Measurements from ENCODE around the gene ADAMTS6.

ADAMTS6 gene

DNA sequence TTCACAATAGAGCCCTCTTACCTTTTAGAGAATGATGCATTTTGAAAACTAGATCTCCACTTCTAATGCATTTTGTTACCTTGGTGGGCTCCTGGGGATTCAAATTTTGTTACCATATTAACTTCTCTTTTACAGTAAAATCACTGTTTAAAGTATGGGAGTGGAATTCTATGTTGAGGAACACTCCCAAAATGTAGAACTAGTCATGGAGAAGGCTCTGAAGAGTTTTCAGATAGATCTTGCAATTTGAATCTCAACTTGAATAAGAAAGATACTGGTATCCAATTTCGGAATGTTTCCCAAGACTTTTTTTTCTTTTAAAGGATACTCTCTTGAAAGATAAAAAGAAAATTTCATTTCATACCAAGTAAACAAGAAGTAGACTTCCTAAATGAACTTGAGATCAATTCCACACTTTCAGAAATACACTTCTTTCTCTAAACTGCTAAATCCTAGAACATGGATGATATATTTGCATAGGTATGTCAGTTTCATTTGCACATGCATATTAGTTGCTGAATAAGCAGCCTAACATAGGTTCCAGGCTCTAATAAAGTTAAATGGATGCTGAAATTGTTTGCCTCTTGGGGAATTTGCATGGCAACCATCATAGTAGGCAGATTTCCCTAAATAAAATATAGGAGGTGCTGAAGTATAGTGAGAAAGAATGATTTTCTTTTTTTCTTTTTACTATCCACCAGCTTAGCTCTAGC lies 205.4 kb downstream of the ADAMTS6 start:
- H3K9ac ChIP-seq (ENCODE audit: low read length): no peak overlapping the region
- no peaks in the 10 kb centered on the region for H3K4me1 ChIP-seq (ENCODE audit: insufficient read depth, low read length)
- no peak overlapping the region for H3K4me3 ChIP-seq (ENCODE audit: low read depth in 1 of 2, low read length in 2 of 2)
- no peak overlapping the region for H3K27ac ChIP-seq (ENCODE audit: low read depth, low read length)
- H3K27me3 ChIP-seq (ENCODE audit: control insufficient read depth in 1 of 2, insufficient read depth in 2 of 2, low read length in 2 of 2): no peaks in the 10 kb centered on the region
- H3K9me3 ChIP-seq (ENCODE audit: low read length): no peaks in the 10 kb centered on the region
- no peaks in the 10 kb centered on the region for H3K36me3 ChIP-seq (ENCODE audit: insufficient read depth, low read length)

DNA sequence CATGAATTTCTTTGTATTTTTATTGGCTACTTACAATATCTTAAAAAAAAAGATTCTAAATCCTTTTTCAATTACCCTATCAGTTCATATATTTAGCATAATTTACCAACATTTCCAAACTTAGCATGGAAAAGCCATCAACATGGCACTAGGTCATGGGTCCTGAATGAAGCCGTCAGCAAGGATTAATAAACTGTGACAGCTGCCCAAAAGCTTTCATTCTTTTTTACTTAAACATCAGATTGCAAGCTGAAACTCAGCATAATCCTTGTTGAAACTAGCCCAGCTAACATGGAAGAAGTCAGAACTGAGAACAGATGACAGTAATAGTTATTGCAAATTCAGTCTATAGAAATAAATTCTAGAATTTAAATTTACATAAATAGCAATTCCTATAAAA lies 209.8 kb downstream of the ADAMTS6 start:
- no peak overlapping the region for H3K4me3 ChIP-seq (ENCODE audit: low read depth in 1 of 2, low read length in 2 of 2)
- H3K27ac ChIP-seq (ENCODE audit: low read depth, low read length): no peak overlapping the region
- no peaks in the 10 kb centered on the region for H3K9me3 ChIP-seq (ENCODE audit: low read length)
- H3K27me3 ChIP-seq (ENCODE audit: control insufficient read depth in 1 of 2, insufficient read depth in 2 of 2, low read length in 2 of 2): no peaks in the 10 kb centered on the region
- no peaks in the 10 kb centered on the region for H3K4me1 ChIP-seq (ENCODE audit: insufficient read depth, low read length)
- no peaks in the 10 kb centered on the region for H3K36me3 ChIP-seq (ENCODE audit: insufficient read depth, low read length)
- H3K9ac ChIP-seq (ENCODE audit: low read length): no peak overlapping the region

DNA sequence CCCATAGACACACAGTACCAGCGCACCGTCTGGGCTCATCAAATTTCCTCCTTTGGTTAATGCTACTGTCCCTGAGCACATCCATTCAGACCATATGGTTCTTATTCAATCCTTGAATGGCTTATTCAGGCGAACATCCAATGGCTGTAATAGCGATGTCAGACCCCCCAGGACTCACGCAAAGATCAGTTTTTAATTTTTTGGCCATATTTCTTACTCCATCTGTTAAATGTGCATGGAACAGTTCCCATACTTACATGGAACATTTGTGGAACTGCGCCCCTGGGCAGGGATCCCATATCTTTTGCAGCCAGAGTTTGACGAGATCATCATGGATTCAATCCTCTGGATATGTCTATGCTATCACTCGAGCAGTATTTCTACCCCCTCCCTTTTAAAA lies 213.2 kb downstream of the ADAMTS6 start:
- Histone ChIP-seq H3K27ac (ENCODE audit: low read depth, low read length) (no peak overlapping the region), H3K9ac (ENCODE audit: low read length) (no peak overlapping the region), H3K4me3 (ENCODE audit: low read depth in 1 of 2, low read length in 2 of 2) (no peak overlapping the region), H3K4me1 (ENCODE audit: insufficient read depth, low read length) (no peaks in the 10 kb centered on the region), H3K27me3 (ENCODE audit: control insufficient read depth in 1 of 2, insufficient read depth in 2 of 2, low read length in 2 of 2) (no peaks in the 10 kb centered on the region), H3K9me3 (ENCODE audit: low read length) (no peaks in the 10 kb centered on the region), H3K36me3 (ENCODE audit: insufficient read depth, low read length) (no peaks in the 10 kb centered on the region)

DNA sequence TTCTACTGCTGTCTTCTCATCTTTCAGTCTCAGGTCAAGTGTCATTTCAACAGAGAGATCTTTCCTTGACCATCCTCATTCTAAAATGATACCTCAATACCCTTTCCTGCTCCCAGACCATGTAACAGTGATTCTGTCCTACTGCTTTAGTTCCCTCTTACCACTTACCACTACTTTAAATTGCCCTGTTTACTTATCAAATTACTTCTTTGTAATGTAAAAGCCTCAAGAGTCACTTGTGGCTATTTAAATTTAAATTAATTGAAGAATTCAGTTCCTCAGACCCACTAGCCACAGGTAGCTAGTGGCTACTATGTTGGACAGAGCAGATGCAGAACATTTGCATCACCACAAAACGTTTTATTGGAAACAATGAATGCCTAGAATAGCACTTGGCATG lies 217.3 kb downstream of the ADAMTS6 start:
- no peak overlapping the region for H3K4me3 ChIP-seq (ENCODE audit: low read depth in 1 of 2, low read length in 2 of 2)
- H3K27me3 ChIP-seq (ENCODE audit: control insufficient read depth in 1 of 2, insufficient read depth in 2 of 2, low read length in 2 of 2): no peaks in the 10 kb centered on the region
- H3K4me1 ChIP-seq (ENCODE audit: insufficient read depth, low read length): peaks cover 13% of the 10 kb centered on the region
- H3K9me3 ChIP-seq (ENCODE audit: low read length): no peaks in the 10 kb centered on the region
- H3K9ac ChIP-seq (ENCODE audit: low read length): no peak overlapping the region
- H3K36me3 ChIP-seq (ENCODE audit: insufficient read depth, low read length): no peaks in the 10 kb centered on the region
- H3K27ac ChIP-seq (ENCODE audit: low read depth, low read length): no peak overlapping the region

DNA sequence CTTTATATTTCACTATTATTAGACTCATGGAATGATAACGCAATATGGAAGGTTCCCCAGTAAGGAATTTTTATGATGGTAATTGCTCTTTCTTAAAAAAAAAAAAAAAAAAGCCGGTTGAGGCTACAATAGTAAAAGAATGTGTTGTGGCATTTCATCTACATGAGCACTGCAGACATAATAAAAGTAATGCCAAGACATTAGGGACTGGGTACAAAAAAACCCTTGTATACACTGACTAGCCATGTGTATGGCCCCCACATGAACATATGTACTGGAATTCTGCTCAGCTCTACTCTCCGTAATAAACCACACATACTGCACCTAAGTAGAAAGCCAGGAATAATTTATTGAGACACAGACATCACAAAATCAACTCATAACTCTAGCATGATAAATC lies 218.4 kb downstream of the ADAMTS6 start:
- H3K27me3 ChIP-seq (ENCODE audit: control insufficient read depth in 1 of 2, insufficient read depth in 2 of 2, low read length in 2 of 2): no peaks in the 10 kb centered on the region
- no peaks in the 10 kb centered on the region for H3K9me3 ChIP-seq (ENCODE audit: low read length)
- peaks cover 13% of the 10 kb centered on the region for H3K4me1 ChIP-seq (ENCODE audit: insufficient read depth, low read length)
- H3K36me3 ChIP-seq (ENCODE audit: insufficient read depth, low read length): no peaks in the 10 kb centered on the region
- H3K4me3 ChIP-seq (ENCODE audit: low read depth in 1 of 2, low read length in 2 of 2): no peak overlapping the region
- H3K9ac ChIP-seq (ENCODE audit: low read length): no peak overlapping the region
- no peak overlapping the region for H3K27ac ChIP-seq (ENCODE audit: low read depth, low read length)

DNA sequence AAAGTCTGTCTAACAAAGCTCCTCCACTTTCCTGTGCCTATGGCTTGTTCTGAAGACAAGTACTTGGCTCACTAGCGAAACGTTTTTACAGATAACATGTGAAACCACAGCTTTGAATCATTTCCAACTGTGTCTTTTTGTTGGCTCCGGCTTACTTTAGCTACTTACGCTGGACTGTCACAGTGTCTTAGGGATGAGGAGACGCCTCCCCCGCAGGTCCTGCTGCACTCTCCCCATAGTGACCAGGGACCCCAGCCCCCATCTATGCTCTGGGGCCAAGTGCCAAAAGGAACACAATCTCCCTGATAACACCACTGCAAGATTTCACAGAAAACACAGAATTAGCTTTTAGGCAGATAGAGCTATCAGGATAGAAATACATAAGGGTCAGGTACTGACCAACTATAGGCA lies 219.1 kb downstream of the ADAMTS6 start:
- Histone ChIP-seq H3K9me3 (ENCODE audit: low read length) (no peaks in the 10 kb centered on the region), H3K4me1 (ENCODE audit: insufficient read depth, low read length) (peaks cover 13% of the 10 kb centered on the region), H3K9ac (ENCODE audit: low read length) (no peak overlapping the region), H3K27me3 (ENCODE audit: control insufficient read depth in 1 of 2, insufficient read depth in 2 of 2, low read length in 2 of 2) (no peaks in the 10 kb centered on the region), H3K27ac (ENCODE audit: low read depth, low read length) (no peak overlapping the region), H3K36me3 (ENCODE audit: insufficient read depth, low read length) (no peaks in the 10 kb centered on the region), H3K4me3 (ENCODE audit: low read depth in 1 of 2, low read length in 2 of 2) (no peak overlapping the region)

DNA sequence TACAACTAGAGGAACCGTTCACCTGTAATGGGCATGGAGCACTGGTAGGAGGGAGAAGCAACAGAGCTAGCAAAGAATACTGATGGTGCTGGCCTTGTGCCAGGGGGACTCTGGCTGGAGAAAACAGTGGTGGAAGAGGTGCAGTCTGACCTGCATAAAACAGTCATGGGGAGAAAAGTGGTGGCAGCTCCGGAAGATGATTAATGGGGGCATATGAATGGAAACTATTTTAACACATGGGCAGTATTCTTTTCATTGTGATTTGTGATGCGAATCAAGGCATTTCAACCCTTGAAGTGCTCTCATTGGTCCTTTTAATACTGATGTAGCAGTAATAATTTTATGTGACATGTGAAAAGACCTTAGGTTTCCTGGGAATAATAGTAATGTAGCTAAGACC lies 219.6 kb downstream of the ADAMTS6 start:
- Histone ChIP-seq H3K27ac (ENCODE audit: low read depth, low read length) (no peak overlapping the region), H3K4me3 (ENCODE audit: low read depth in 1 of 2, low read length in 2 of 2) (no peak overlapping the region)

DNA sequence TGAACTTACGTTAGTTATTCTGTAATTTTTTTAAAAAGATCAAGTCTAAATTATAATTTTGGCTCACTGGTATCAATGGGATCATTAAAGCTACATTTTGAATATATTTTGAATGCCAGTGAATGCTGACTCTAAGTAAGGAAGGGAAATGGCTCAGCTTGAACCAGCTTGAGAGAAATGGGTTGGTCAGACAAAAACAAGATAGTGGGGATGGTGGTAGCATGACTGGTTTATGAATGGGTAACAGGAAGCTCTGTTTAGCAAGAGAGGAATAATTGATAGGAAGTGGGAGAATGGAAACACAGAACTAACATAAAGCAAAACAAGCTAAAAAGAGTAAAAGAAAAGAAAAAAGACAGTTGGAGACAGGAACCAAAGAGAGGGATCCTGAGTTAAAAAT lies 220.2 kb downstream of the ADAMTS6 start:
- Histone ChIP-seq H3K36me3 (ENCODE audit: insufficient read depth, low read length) (no peaks in the 10 kb centered on the region), H3K4me3 (ENCODE audit: low read depth in 1 of 2, low read length in 2 of 2) (no peak overlapping the region), H3K27me3 (ENCODE audit: control insufficient read depth in 1 of 2, insufficient read depth in 2 of 2, low read length in 2 of 2) (no peaks in the 10 kb centered on the region)

More for the DNA sequence above, 219.6 kb downstream of the ADAMTS6 start:
- H3K9me3 ChIP-seq (ENCODE audit: low read length): no peaks in the 10 kb centered on the region
- H3K4me1 ChIP-seq (ENCODE audit: insufficient read depth, low read length): peaks cover 13% of the 10 kb centered on the region
- H3K9ac ChIP-seq (ENCODE audit: low read length): no peak overlapping the region
- H3K27me3 ChIP-seq (ENCODE audit: control insufficient read depth in 1 of 2, insufficient read depth in 2 of 2, low read length in 2 of 2): no peaks in the 10 kb centered on the region
- H3K36me3 ChIP-seq (ENCODE audit: insufficient read depth, low read length): no peaks in the 10 kb centered on the region

DNA sequence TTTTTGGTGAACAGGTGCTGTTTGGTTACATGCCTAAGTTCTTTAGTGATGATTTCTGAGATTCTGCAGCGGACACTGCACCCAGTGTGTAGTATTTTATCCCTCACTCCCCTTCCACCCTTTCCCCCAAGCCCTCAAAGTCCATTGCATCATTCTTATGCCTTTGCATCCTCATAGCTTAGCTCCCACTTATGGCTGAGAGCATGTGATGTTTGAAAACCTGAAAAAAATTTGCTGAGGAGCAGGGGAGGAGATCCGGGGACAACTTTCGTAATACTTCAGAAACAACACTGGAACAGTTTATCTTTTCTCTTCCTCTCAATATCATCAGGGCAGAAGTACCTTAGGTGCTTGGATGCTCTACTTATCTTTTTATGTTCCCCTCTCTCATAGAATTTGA lies 226.4 kb downstream of the ADAMTS6 start:
- no peak overlapping the region for H3K4me3 ChIP-seq (ENCODE audit: low read depth in 1 of 2, low read length in 2 of 2)
- H3K36me3 ChIP-seq (ENCODE audit: insufficient read depth, low read length): no peaks in the 10 kb centered on the region
- no peaks in the 10 kb centered on the region for H3K9me3 ChIP-seq (ENCODE audit: low read length)
- H3K9ac ChIP-seq (ENCODE audit: low read length): no peak overlapping the region
- H3K27me3 ChIP-seq (ENCODE audit: control insufficient read depth in 1 of 2, insufficient read depth in 2 of 2, low read length in 2 of 2): no peaks in the 10 kb centered on the region
- H3K4me1 ChIP-seq (ENCODE audit: insufficient read depth, low read length): peaks cover under 1% of the 10 kb centered on the region
- H3K27ac ChIP-seq (ENCODE audit: low read depth, low read length): no peak overlapping the region

More for the DNA sequence above, 220.2 kb downstream of the ADAMTS6 start:
- Histone ChIP-seq H3K9ac (ENCODE audit: low read length) (no peak overlapping the region), H3K27ac (ENCODE audit: low read depth, low read length) (no peak overlapping the region), H3K9me3 (ENCODE audit: low read length) (no peaks in the 10 kb centered on the region), H3K4me1 (ENCODE audit: insufficient read depth, low read length) (peaks cover 13% of the 10 kb centered on the region)

DNA sequence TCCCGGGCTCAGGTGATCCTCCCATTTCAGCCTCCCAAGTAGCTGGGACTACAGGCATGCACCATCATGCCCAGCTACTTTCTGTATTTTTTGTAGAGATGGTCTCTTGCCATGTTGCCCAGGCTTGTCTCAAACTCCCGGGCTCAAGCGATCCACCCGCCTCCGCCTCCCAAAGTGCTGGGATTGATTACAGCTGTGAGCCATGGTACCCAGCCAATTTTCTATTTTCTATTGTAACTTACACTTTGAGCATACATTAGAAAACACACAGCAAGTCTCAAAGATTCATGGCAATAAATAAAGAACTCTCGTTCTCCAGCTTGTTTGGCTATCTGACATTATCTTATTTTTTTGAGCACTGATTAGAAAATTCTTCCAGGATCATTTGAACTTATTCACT lies 228.7 kb downstream of the ADAMTS6 start:
- Histone ChIP-seq H3K9ac (ENCODE audit: low read length) (no peak overlapping the region), H3K4me1 (ENCODE audit: insufficient read depth, low read length) (peaks cover 5% of the 10 kb centered on the region), H3K27ac (ENCODE audit: low read depth, low read length) (no peak overlapping the region), H3K9me3 (ENCODE audit: low read length) (no peaks in the 10 kb centered on the region), H3K27me3 (ENCODE audit: control insufficient read depth in 1 of 2, insufficient read depth in 2 of 2, low read length in 2 of 2) (no peaks in the 10 kb centered on the region), H3K4me3 (ENCODE audit: low read depth in 1 of 2, low read length in 2 of 2) (no peak overlapping the region), H3K36me3 (ENCODE audit: insufficient read depth, low read length) (no peaks in the 10 kb centered on the region)

DNA sequence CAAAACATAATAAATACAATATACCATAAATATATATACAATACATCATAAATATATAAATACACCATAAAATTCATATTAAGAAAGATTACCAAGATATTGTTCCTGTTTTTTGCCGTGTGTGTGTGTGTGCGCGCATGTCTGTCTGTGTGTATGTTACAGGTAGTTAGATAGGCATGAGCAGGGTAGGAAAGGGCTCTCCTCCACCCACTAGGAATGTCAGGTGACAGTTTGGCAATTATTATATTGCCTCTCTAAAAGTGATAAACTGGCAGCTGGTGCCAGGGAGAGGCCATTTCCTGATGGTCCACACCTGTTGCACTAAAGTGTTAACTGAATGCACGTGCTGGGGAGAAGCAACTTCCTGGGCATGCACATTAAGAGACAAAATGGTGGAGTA lies 232.8 kb downstream of the ADAMTS6 start:
- no peak overlapping the region for H3K4me3 ChIP-seq (ENCODE audit: low read depth in 1 of 2, low read length in 2 of 2)
- no peaks in the 10 kb centered on the region for H3K36me3 ChIP-seq (ENCODE audit: insufficient read depth, low read length)
- H3K27me3 ChIP-seq (ENCODE audit: control insufficient read depth in 1 of 2, insufficient read depth in 2 of 2, low read length in 2 of 2): no peaks in the 10 kb centered on the region
- no peak overlapping the region for H3K9ac ChIP-seq (ENCODE audit: low read length)
- peaks cover 11% of the 10 kb centered on the region for H3K4me1 ChIP-seq (ENCODE audit: insufficient read depth, low read length)
- H3K9me3 ChIP-seq (ENCODE audit: low read length): no peaks in the 10 kb centered on the region
- no peak overlapping the region for H3K27ac ChIP-seq (ENCODE audit: low read depth, low read length)

DNA sequence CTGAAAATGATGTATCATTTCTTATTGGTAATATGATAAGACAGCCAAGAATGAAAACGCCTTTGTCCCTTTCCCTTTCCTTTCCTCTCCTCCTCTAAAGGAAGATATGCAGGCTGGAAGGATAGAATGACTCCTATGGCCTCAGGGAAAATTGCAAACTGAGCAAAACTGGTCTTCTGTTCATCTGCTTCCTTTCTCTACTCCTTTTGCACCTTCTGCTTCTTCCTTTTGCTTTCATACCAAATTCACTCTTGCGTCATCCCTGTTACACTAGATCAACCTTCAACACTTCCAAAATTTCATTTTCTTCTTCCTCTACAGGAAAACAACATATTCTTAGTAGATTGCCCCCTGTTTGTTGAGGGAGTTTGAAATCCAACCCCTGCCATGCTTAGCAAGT lies 234.1 kb downstream of the ADAMTS6 start:
- Histone ChIP-seq H3K36me3 (ENCODE audit: insufficient read depth, low read length) (no peaks in the 10 kb centered on the region), H3K27me3 (ENCODE audit: control insufficient read depth in 1 of 2, insufficient read depth in 2 of 2, low read length in 2 of 2) (no peaks in the 10 kb centered on the region), H3K9me3 (ENCODE audit: low read length) (no peaks in the 10 kb centered on the region), H3K4me3 (ENCODE audit: low read depth in 1 of 2, low read length in 2 of 2) (no peak overlapping the region), H3K4me1 (ENCODE audit: insufficient read depth, low read length) (peaks cover 15% of the 10 kb centered on the region), H3K27ac (ENCODE audit: low read depth, low read length) (no peak overlapping the region), H3K9ac (ENCODE audit: low read length) (no peak overlapping the region)
